Keratinocyte (primary cell): ENCODE results near the gene IFT122.

Experiments used
- CTCF ChIP-seq, 3 experiments: IDR thresholded peaks in 1 of 3; conservative IDR thresholded peaks in 1 of 3; optimal IDR thresholded peaks in 1 of 3; 2 replicates in 2 of 3; 3 replicates in 1 of 3; pipeline versions ENCODE3 to v1.5.1; 2011; ENCODE audit warnings: low read length in 3 of 3, mild to moderate bottlenecking in 3 of 3, moderate library complexity in 2 of 3, control low read depth in 1 of 3, inconsistent platforms in 1 of 3; ENCODE audit not compliant: insufficient read depth in 2 of 3; ENCODE audit errors: extremely low read depth in 1 of 3
- EZH2 ChIP-seq: IDR thresholded peaks from one replicate; pipeline ENCODE4 v1.6.1; 2012; ENCODE audit warnings: inconsistent platforms, mild to moderate bottlenecking, low read length, moderate library complexity

- TF ChIP-seq EZH2 (no peak), CTCF (optimal IDR thresholded peaks at IDR 0.05 in 1 of 3, IDR thresholded peaks at IDR 0.05 in 1 of 3, conservative IDR thresholded peaks at IDR 0.05 in 1 of 3; ENCODE audit: extremely low read depth in 1 of 3, insufficient read depth in 2 of 3, low read length in 3 of 3) (no peak)
Observed at GRCh38 chr3:129519449-129519848, 79.4 kb downstream of the IFT122 start.
